Measurements from ENCODE around the gene DSC2.
"Not testable (repeated sequence)": the region's sequence is repeated elsewhere in the genome, so short reads cannot be mapped to it uniquely, and the experiment has no call there.

Gene DSC2

GRCh38 chr18:31102025-31102684, at the start of gene DSC2:
DSC2 (minus strand) TSS chr18:31102421; CDS start chr18:31101971, 450 bp downstream.
- no peak for DNase-seq

GRCh38 chr18:31149351-31149750, 47.1 kb upstream of the DSC2 start:
- no peak for DNase-seq

- no peak for DNase-seq
Measured at GRCh38 chr18:31148600-31148999, 46.4 kb upstream of the DSC2 start.

GRCh38 chr18:31146809-31147208, 44.6 kb upstream of the DSC2 start:
- DNase-seq: no peak

- DNase-seq: no peak
Measured at GRCh38 chr18:31143025-31143424, 40.8 kb upstream of the DSC2 start.

GRCh38 chr18:31138709-31139108, 36.5 kb upstream of the DSC2 start:
- no peak for DNase-seq

GRCh38 chr18:31134988-31135529, 32.8 kb upstream of the DSC2 start:
- DNase-seq: no peak

- no peak for DNase-seq
Measured at GRCh38 chr18:31129398-31130115, 27.3 kb upstream of the DSC2 start.

GRCh38 chr18:31125878-31126277, 23.7 kb upstream of the DSC2 start:
- no peak for DNase-seq

GRCh38 chr18:31123125-31123524, 20.9 kb upstream of the DSC2 start:
- DNase-seq: not testable (repeated sequence)

- DNase-seq: no peak
Measured at GRCh38 chr18:31120594-31120993, 18.4 kb upstream of the DSC2 start.

GRCh38 chr18:31116853-31117595, 14.8 kb upstream of the DSC2 start:
- DNase-seq: no peak

- no peak for DNase-seq
Measured at GRCh38 chr18:31112804-31113203, 10.6 kb upstream of the DSC2 start.

- DNase-seq: no peak
Measured at GRCh38 chr18:31105733-31106132, 3.5 kb upstream of the DSC2 start.

- DNase-seq: no peak
Measured at GRCh38 chr18:31104444-31104843, 2.2 kb upstream of the DSC2 start.

GRCh38 chr18:31103423-31103822, 1.2 kb upstream of the DSC2 start:
- DNase-seq: no peak

GRCh38 chr18:31102941-31103340, 720 bp upstream of the DSC2 start:
- DNase-seq: no peak

GRCh38 chr18:31101183-31102024, 817 bp downstream of the DSC2 start:
- DNase-seq: peak; percentile 12

- DNase-seq: no peak
Measured at GRCh38 chr18:31100436-31101182, 1.6 kb downstream of the DSC2 start.

- DNase-seq: no peak
Measured at GRCh38 chr18:31099450-31100230, 2.6 kb downstream of the DSC2 start.

- DNase-seq: no peak
Measured at GRCh38 chr18:31098878-31099277, 3.3 kb downstream of the DSC2 start.
